Liver (tissue), 9 donors: Measurements from ENCODE around the gene RPL10A. TPM values are rescaled to one million over a fixed set of nuclear protein-coding genes. Genes with fewer than 3 reads are reported as not detected.

Source experiments
- DNase-seq: peaks from one replicate; pipeline ENCODE4 v3.0.0-alpha.2; 2017; ENCODE audit warnings: low spot score
- H3K27ac ChIP-seq, 2 donors: one replicate each; pipeline ENCODE4 v1.7.0; 2013; ENCODE audit warnings: inconsistent platforms in 2 of 2, low read length in 2 of 2, control low read depth in 1 of 2, low read depth in 1 of 2, mild to moderate bottlenecking in 1 of 2
- H3K27me3 ChIP-seq, 4 donors: one replicate each; pipeline versions ENCODE4 v1.6.1 to v1.7.0; 2013; ENCODE audit warnings: low read length in 3 of 4, inconsistent platforms in 1 of 4, mild to moderate bottlenecking in 1 of 4, moderate library complexity in 1 of 4; ENCODE audit not compliant: control insufficient read depth in 4 of 4, insufficient read depth in 4 of 4
- H3K36me3 ChIP-seq, 4 donors: one replicate each; pipeline versions ENCODE4 v1.6.1 to v1.7.0; 2013; ENCODE audit warnings: low read length in 3 of 4, mild to moderate bottlenecking in 3 of 4, low read depth in 1 of 4, moderate library complexity in 1 of 4; ENCODE audit not compliant: control insufficient read depth in 4 of 4, insufficient read depth in 3 of 4
- H3K4me1 ChIP-seq, 4 donors: one replicate each; pipeline versions ENCODE4 v1.6.1 to v1.7.0; 2013; ENCODE audit warnings: low read length in 3 of 4, mild to moderate bottlenecking in 3 of 4, moderate library complexity in 1 of 4; ENCODE audit not compliant: control insufficient read depth in 4 of 4, insufficient read depth in 4 of 4
- H3K4me3 ChIP-seq, 3 donors: one replicate each; pipeline versions ENCODE4 v1.6.1 to v1.7.0; 2013; ENCODE audit warnings: low read length in 3 of 3, control low read depth in 1 of 3, low read depth in 1 of 3, mild to moderate bottlenecking in 1 of 3
- H3K9ac ChIP-seq, 2 donors: one replicate each; pipeline ENCODE4 v1.7.0; 2013; ENCODE audit warnings: low read length in 2 of 2, mild to moderate bottlenecking in 2 of 2, moderate library complexity in 2 of 2, control low read depth in 1 of 2, low read depth in 1 of 2
- H3K9me3 ChIP-seq, 4 donors: one replicate each; pipeline versions ENCODE4 v1.6.1 to v1.7.0; 2013; ENCODE audit warnings: low read length in 3 of 4; ENCODE audit not compliant: control insufficient read depth in 4 of 4
- ATF3 ChIP-seq: IDR thresholded peaks from 2 replicates; pipeline ENCODE4 v1.6.1; 2016; ENCODE audit warnings: antibody characterized with exemption
- CTCF ChIP-seq: fragments of 150-350 bp; IDR thresholded peaks from 2 replicates; pipeline ENCODE4 v1.5.1; 2017; ENCODE audit warnings: improper control_type of control experiment, low read depth, low read length; ENCODE audit not compliant: missing input control
- FOXA2 ChIP-seq: IDR thresholded peaks from 2 replicates; pipeline ENCODE4 v1.6.1; 2016; ENCODE audit warnings: antibody characterized with exemption
- GABPA ChIP-seq, 2 donors: IDR thresholded peaks in 1 of 2; conservative IDR thresholded peaks in 1 of 2; 2 replicates each; pipeline ENCODE4 v1.6.1; 2016; ENCODE audit warnings: antibody characterized with exemption in 2 of 2, mild to moderate bottlenecking in 1 of 2, moderate library complexity in 1 of 2
- HNF4A ChIP-seq, 2 donors: conservative IDR thresholded peaks; 2 replicates each; pipeline ENCODE4 v1.6.1; 2016; ENCODE audit warnings: antibody characterized with exemption in 2 of 2, mild to moderate bottlenecking in 2 of 2
- JUND ChIP-seq, 2 donors: IDR thresholded peaks; 2 replicates each; pipeline ENCODE4 v1.6.1; 2016; ENCODE audit warnings: antibody characterized with exemption in 2 of 2
- MAX ChIP-seq: IDR thresholded peaks from 2 replicates; pipeline ENCODE4 v1.6.1; 2016; ENCODE audit warnings: antibody characterized with exemption
- RAD21 ChIP-seq, 2 donors: IDR thresholded peaks; 2 replicates each; pipeline ENCODE4 v1.6.1; 2016; ENCODE audit warnings: antibody characterized with exemption in 2 of 2, mild to moderate bottlenecking in 2 of 2
- RXRA ChIP-seq, 2 donors: IDR thresholded peaks; 2 replicates each; pipeline ENCODE4 v1.6.1; 2017 to 2018; ENCODE audit warnings: antibody characterized with exemption in 2 of 2, mild to moderate bottlenecking in 1 of 2
- SP1 ChIP-seq: IDR thresholded peaks from 2 replicates; pipeline ENCODE4 v1.6.1; 2018; ENCODE audit warnings: antibody characterized with exemption, mild to moderate bottlenecking
- ZBTB33 ChIP-seq: IDR thresholded peaks from 2 replicates; pipeline ENCODE4 v1.6.1; 2016; ENCODE audit warnings: antibody characterized with exemption
- WGBS: extraction: QIAGEN DNeasy Blood & Tissue Kit; methylation state at CpG from one replicate; pipeline ENCODE4 v1.1.7; 2013; 5-methylcytosine and 5-hydroxymethylcytosine counted together
- polyA plus RNA-seq, 2 donors: library from polyadenylated mRNA; stranded (reverse) in 1 of 2; unstranded in 1 of 2; fragments of 200-250 nt in 1 of 2; fragments of >200 nt in 1 of 2; fragmentation: Nextera tagmentation in 1 of 2; extraction: Ambion mirVana in 1 of 2; gene quantifications; one replicate each; pipeline versions ENCODE4 v1.2.1 to v1.2.3, GENCODE V29; 2013 to 2015
- total RNA-seq, 2 donors: library from RNA; depleted of rRNA; stranded (reverse); fragments of >200 nt; gene quantifications; one replicate each; pipeline ENCODE4 v1.2.3, GENCODE V29; 2014
- donor health status: healthy.
- donor health status: healthy.
- donor health status: healthy.
- donor health status: healthy.
- donor health status: healthy.

RPL10A gene
- total and polyA plus RNA-seq, 4 donors, result 213 to 1,235 (median 528) TPM

- TF ChIP-seq ZBTB33, result no peak
- no peak for TF ChIP-seq RXRA (IDR thresholded peaks at IDR 0.05)
- no peak for TF ChIP-seq MAX
- no peak for TF ChIP-seq SP1
- TF ChIP-seq FOXA2, result no peak
- no peak for TF ChIP-seq JUND (IDR thresholded peaks at IDR 0.05)
- no peak for TF ChIP-seq ATF3
Measured at GRCh38 chr6:35494161-35494563, 26.0 kb downstream of the RPL10A start (continued).

- 62% methylated on average over 9 of the region's 9 CpGs for WGBS
- Histone ChIP-seq H3K36me3 (no peaks in the 10 kb centered on the region), H3K27ac (peak overlapping the region in 1 of 2 donors; percentile 81), H3K4me3 (peak overlapping the region; percentile 38 to 88 (median 65)), H3K4me1 (peaks cover 9 to 32% (median 17%) of the 10 kb centered on the region in 4 donors), H3K9ac (peak overlapping the region in 1 of 2 donors; percentile 40), H3K9me3 (no peaks in the 10 kb centered on the region), H3K27me3 (no peaks in the 10 kb centered on the region)
- TF ChIP-seq RXRA (IDR thresholded peaks at IDR 0.05) (no peak), RAD21 (IDR thresholded peaks at IDR 0.05) (no peak), GABPA (IDR thresholded peaks at IDR 0.05 in 1 of 2, conservative IDR thresholded peaks at IDR 0.05 in 1 of 2) (no peak), HNF4A (conservative IDR thresholded peaks at IDR 0.05) (no peak), CTCF (no peak)
- DNase-seq, result no peak
Measured at GRCh38 chr6:35495258-35496035, 27.2 kb downstream of the RPL10A start.

GRCh38 chr6:35496036-35496840, 28.0 kb downstream of the RPL10A start:
- 7% methylated on average over 63 of the region's 63 CpGs for WGBS
- H3K9me3 ChIP-seq, result no peaks in the 10 kb centered on the region
- peak overlapping the region; percentile 44 to 88 (median 65) for H3K4me3 ChIP-seq
- peaks cover 9 to 32% (median 17%) of the 10 kb centered on the region in 4 donors for H3K4me1 ChIP-seq
- H3K27me3 ChIP-seq, result no peaks in the 10 kb centered on the region
- H3K36me3 ChIP-seq, result no peaks in the 10 kb centered on the region
- TF ChIP-seq ATF3, result no peak
- H3K9ac ChIP-seq, result peak overlapping the region; percentile 23 to 40
- peak overlapping the region; percentile 28 to 81 for H3K27ac ChIP-seq
- DNase-seq, result peak; percentile 50
